ENCODE results near the gene SLC27A4.

GRCh38 chr9:128392302-128393144 is 52.2 kb downstream of the SLC27A4 start:
- TF ChIP-seq, protein P1, sequence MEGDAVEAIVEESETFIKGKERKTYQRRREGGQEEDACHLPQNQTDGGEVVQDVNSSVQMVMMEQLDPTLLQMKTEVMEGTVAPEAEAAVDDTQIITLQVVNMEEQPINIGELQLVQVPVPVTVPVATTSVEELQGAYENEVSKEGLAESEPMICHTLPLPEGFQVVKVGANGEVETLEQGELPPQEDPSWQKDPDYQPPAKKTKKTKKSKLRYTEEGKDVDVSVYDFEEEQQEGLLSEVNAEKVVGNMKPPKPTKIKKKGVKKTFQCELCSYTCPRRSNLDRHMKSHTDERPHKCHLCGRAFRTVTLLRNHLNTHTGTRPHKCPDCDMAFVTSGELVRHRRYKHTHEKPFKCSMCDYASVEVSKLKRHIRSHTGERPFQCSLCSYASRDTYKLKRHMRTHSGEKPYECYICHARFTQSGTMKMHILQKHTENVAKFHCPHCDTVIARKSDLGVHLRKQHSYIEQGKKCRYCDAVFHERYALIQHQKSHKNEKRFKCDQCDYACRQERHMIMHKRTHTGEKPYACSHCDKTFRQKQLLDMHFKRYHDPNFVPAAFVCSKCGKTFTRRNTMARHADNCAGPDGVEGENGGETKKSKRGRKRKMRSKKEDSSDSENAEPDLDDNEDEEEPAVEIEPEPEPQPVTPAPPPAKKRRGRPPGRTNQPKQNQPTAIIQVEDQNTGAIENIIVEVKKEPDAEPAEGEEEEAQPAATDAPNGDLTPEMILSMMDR (IDR thresholded peaks at IDR 0.05) = no peak
- TF ChIP-seq POLR2A (IDR thresholded peaks at IDR 0.05) = no peak

All from uterus (tissue), 2 donors.